ENCODE measurements around the gene RGS3.

GRCh38 chr9:113588242-113588810 lies 124.8 kb downstream of the RGS3 start:
- TF ChIP-seq, protein P1, sequence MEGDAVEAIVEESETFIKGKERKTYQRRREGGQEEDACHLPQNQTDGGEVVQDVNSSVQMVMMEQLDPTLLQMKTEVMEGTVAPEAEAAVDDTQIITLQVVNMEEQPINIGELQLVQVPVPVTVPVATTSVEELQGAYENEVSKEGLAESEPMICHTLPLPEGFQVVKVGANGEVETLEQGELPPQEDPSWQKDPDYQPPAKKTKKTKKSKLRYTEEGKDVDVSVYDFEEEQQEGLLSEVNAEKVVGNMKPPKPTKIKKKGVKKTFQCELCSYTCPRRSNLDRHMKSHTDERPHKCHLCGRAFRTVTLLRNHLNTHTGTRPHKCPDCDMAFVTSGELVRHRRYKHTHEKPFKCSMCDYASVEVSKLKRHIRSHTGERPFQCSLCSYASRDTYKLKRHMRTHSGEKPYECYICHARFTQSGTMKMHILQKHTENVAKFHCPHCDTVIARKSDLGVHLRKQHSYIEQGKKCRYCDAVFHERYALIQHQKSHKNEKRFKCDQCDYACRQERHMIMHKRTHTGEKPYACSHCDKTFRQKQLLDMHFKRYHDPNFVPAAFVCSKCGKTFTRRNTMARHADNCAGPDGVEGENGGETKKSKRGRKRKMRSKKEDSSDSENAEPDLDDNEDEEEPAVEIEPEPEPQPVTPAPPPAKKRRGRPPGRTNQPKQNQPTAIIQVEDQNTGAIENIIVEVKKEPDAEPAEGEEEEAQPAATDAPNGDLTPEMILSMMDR (IDR thresholded peaks at IDR 0.05) = no peak
- no peak for TF ChIP-seq POLR2A (IDR thresholded peaks at IDR 0.05)
